GM21737 (cell line): Measurements from ENCODE around the gene STARD9.
"Not testable (repeated sequence)": the region's sequence is repeated elsewhere in the genome, so short reads cannot be mapped to it uniquely, and the experiment has no call there.

ENCODE experiments used
- ATAC-seq: cut with Tn5 transposase; IDR thresholded peaks from one replicate; pipeline ENCODE4 v1.9.1; 2021; ENCODE audit warnings: mild to moderate bottlenecking, moderate library complexity; ENCODE audit not compliant: unreplicated experiment

Gene STARD9

GRCh38 chr15:42621996-42622925, 46.9 kb downstream of the STARD9 start:
- no peak for ATAC-seq

GRCh38 chr15:42623951-42624350, 48.5 kb downstream of the STARD9 start:
- ATAC-seq: no peak

GRCh38 chr15:42627485-42627884, 52.1 kb downstream of the STARD9 start:
- no peak for ATAC-seq

- no peak for ATAC-seq
These were observed 53.4 kb downstream of the STARD9 start for GRCh38 chr15:42628761-42629160.

- ATAC-seq: no peak
These were observed 56.8 kb downstream of the STARD9 start for GRCh38 chr15:42632105-42632675.

- ATAC-seq: no peak
These were observed 64.7 kb downstream of the STARD9 start for GRCh38 chr15:42640109-42640508.

GRCh38 chr15:42650208-42651066, 75.0 kb downstream of the STARD9 start:
- peak; percentile 84 for ATAC-seq

GRCh38 chr15:42665827-42666226, 90.4 kb downstream of the STARD9 start:
- no peak for ATAC-seq

- ATAC-seq: no peak
These were observed 92.4 kb downstream of the STARD9 start for GRCh38 chr15:42667855-42668254.

- no peak for ATAC-seq
These were observed 95.0 kb downstream of the STARD9 start for GRCh38 chr15:42670451-42670850.

- no peak for ATAC-seq
These were observed 97.0 kb downstream of the STARD9 start for GRCh38 chr15:42672444-42672843.

- ATAC-seq: no peak
These were observed 99.1 kb downstream of the STARD9 start for GRCh38 chr15:42674472-42674871.

GRCh38 chr15:42675021-42675420, 99.6 kb downstream of the STARD9 start:
- no peak for ATAC-seq

- ATAC-seq: no peak
These were observed 104.1 kb downstream of the STARD9 start for GRCh38 chr15:42679285-42680141.

GRCh38 chr15:42680142-42680482, 104.7 kb downstream of the STARD9 start:
- not testable (repeated sequence) for ATAC-seq

GRCh38 chr15:42681119-42681518, 105.7 kb downstream of the STARD9 start:
- ATAC-seq: no peak

- no peak for ATAC-seq
These were observed 110.9 kb downstream of the STARD9 start for GRCh38 chr15:42686281-42686680.

- ATAC-seq: no peak
These were observed 112.3 kb downstream of the STARD9 start for GRCh38 chr15:42687740-42688139.

- no peak for ATAC-seq
These were observed 112.9 kb downstream of the STARD9 start for GRCh38 chr15:42688301-42688700.

GRCh38 chr15:42691308-42691707, 115.9 kb downstream of the STARD9 start:
- ATAC-seq: no peak

GRCh38 chr15:42691770-42692169, 116.4 kb downstream of the STARD9 start:
- no peak for ATAC-seq
